MCF 10A (cell line): ENCODE measurements around the gene PPFIA4. TPM values are rescaled to one million over a fixed set of nuclear protein-coding genes. Genes with fewer than 3 reads are reported as not detected.

ENCODE experiments used
- BruUV-seq: library from RNA; stranded (reverse); fragments of 400-500 nt; replicated peaks from 2 replicates; lab custom pipeline; 2021; lab: Mats Ljungman, UMichigan
- CTCF ChIA-PET: fragments of 300-600 bp; sonication (Branson Sonifier 250); formaldehyde crosslinking; extraction: SDS; loops from one replicate; lab custom pipeline; 2021; ENCODE audit warnings: antibody characterized with exemption, inconsistent platforms; lab: Yijun Ruan, JAX
- POLR2A ChIA-PET: fragments of 300-600, 350-650 bp; sonication (Branson Sonifier 250); formaldehyde crosslinking; extraction: SDS; loops from one replicate; lab custom pipeline; 2020; ENCODE audit warnings: antibody characterized with exemption, inconsistent platforms; lab: Yijun Ruan, JAX
- DNase-seq: peaks from one replicate; pipeline ENCODE4 v3.0.0-alpha.2; 2018; ENCODE audit not compliant: unreplicated experiment
- H3K27ac Mint-ChIP-seq: one replicate; pipeline ENCODE4 v1.8.0; 2022; ENCODE audit warnings: mild to moderate bottlenecking, low read depth, mixed read lengths; ENCODE audit not compliant: unreplicated experiment
- H3K27me3 Mint-ChIP-seq: one replicate; pipeline ENCODE4 v1.8.0; 2022; ENCODE audit warnings: mixed read lengths; ENCODE audit not compliant: insufficient read depth, unreplicated experiment
- H3K36me3 Mint-ChIP-seq: one replicate; pipeline ENCODE4 v1.8.0; 2022; ENCODE audit warnings: mild to moderate bottlenecking, moderate library complexity, mixed read lengths; ENCODE audit not compliant: insufficient read depth, unreplicated experiment
- H3K4me1 Mint-ChIP-seq: one replicate; pipeline ENCODE4 v1.8.0; 2022; ENCODE audit warnings: mixed read lengths; ENCODE audit not compliant: insufficient read depth, unreplicated experiment
- H3K4me3 Mint-ChIP-seq: one replicate; pipeline ENCODE4 v1.8.0; 2022; ENCODE audit warnings: mild to moderate bottlenecking, moderate library complexity, mixed read lengths; ENCODE audit not compliant: unreplicated experiment
- H3K9me3 Mint-ChIP-seq: one replicate; pipeline ENCODE4 v1.8.0; 2022; ENCODE audit warnings: mixed read lengths; ENCODE audit not compliant: unreplicated experiment
- CTCF ChIP-seq: fragments of 200-600 bp; IDR thresholded peaks from one replicate; pipeline ENCODE4 v1.8.0; 2022; ENCODE audit warnings: antibody characterized with exemption, mild to moderate bottlenecking; ENCODE audit not compliant: unreplicated experiment
- intact Hi-C: fragments of 100-400 bp; cut with micrococcal nuclease; formaldehyde crosslinking; loops from 2 replicates; pipeline ENCODE4 v1.14.1; 2022
- total RNA-seq: library from RNA; stranded (reverse); gene quantifications from 2 replicates; pipeline ENCODE4 v1.2.3, GENCODE V29; 2022

PPFIA4 gene
- total RNA-seq, 1 experiment from 2014 or later = 0.16 TPM

- Mint-ChIP-seq H3K27ac (no peak overlapping the region), H3K4me3 (no peak overlapping the region), H3K27me3 (peaks cover 56% of the 10 kb centered on the region), H3K9me3 (no peaks in the 10 kb centered on the region), H3K4me1 (peaks cover 5% of the 10 kb centered on the region), H3K36me3 (no peaks in the 10 kb centered on the region)
- ChIA-PET CTCF (interaction anchor here (0.6 to 10.9 kb wide), 14 partner anchors 9 to 873 kb away, joined by 3 to 185 read pairs (median 4); no protein-coding TSS in a partner anchor), POLR2A (interaction anchor here (0.7 to 2.0 kb wide), 4 partner anchors 11 to 31 kb away, joined by 3 to 5 read pairs (median 4); no protein-coding TSS in a partner anchor)
- BruUV-seq = no TSS peak
- intact Hi-C loops = no loop called here
- no peak for TF ChIP-seq CTCF
- DNase-seq = no peak
Measured at GRCh38 chr1:203121186-203122015, 95.1 kb downstream of the PPFIA4 start.

GRCh38 chr1:203122159-203122558 lies 95.9 kb downstream of the PPFIA4 start:
- POLR2A ChIA-PET = interaction anchor here (1.3 to 2.0 kb wide), 2 partner anchors 19 to 30 kb away, joined by 3 to 5 read pairs; no protein-coding TSS in a partner anchor
- CTCF ChIA-PET = interaction anchor here (0.7 to 10.9 kb wide), 3 partner anchors 29 to 82 kb away, joined by 3 to 103 read pairs (median 37); no protein-coding TSS in a partner anchor
- no TSS peak for BruUV-seq
- Mint-ChIP-seq H3K4me1 (peaks cover 10% of the 10 kb centered on the region), H3K9me3 (no peaks in the 10 kb centered on the region), H3K27ac (no peak overlapping the region), H3K27me3 (peaks cover 56% of the 10 kb centered on the region), H3K4me3 (no peak overlapping the region), H3K36me3 (no peaks in the 10 kb centered on the region)
- TF ChIP-seq CTCF = no peak
- intact Hi-C loops = no loop called here
- DNase-seq = no peak

GRCh38 chr1:203124011-203124410 lies 97.7 kb downstream of the PPFIA4 start:
- POLR2A ChIA-PET = interaction anchor here (1.5 kb wide), 1 partner anchor 9 kb away, joined by 4 read pairs; no protein-coding TSS in a partner anchor
- no peaks in the 10 kb centered on the region for H3K36me3 Mint-ChIP-seq
- H3K4me3 Mint-ChIP-seq = no peak overlapping the region
- CTCF ChIA-PET = interaction anchor here (0.6 to 10.9 kb wide), 7 partner anchors 14 to 364 kb away, joined by 3 to 103 read pairs (median 4); no protein-coding TSS in a partner anchor
- BruUV-seq = no TSS peak
- no peak for TF ChIP-seq CTCF
- no peak overlapping the region for H3K27ac Mint-ChIP-seq
- no peaks in the 10 kb centered on the region for H3K9me3 Mint-ChIP-seq
- intact Hi-C loops = no loop called here
- no peak for DNase-seq
- peaks cover 12% of the 10 kb centered on the region for H3K4me1 Mint-ChIP-seq
- H3K27me3 Mint-ChIP-seq = peaks cover 51% of the 10 kb centered on the region
